GM12864 (cell line): ENCODE data around the gene HIPK2.

Experiments used
- DNase-seq: peaks from one replicate; pipeline ENCODE4 v3.0.0-alpha.2; 2011; ENCODE audit warnings: low read depth
- H3K4me3 ChIP-seq: 2 replicates; pipeline ENCODE4 v1.5.1; 2011; ENCODE audit warnings: mild to moderate bottlenecking, low read depth, low read length, control low read depth
- CTCF ChIP-seq: IDR thresholded peaks from 2 replicates; pipeline ENCODE4 v1.5.1; 2011; ENCODE audit warnings: low read depth, mild to moderate bottlenecking, moderate library complexity, low read length, control low read depth, inconsistent platforms; ENCODE audit errors: missing control alignments

The HIPK2 gene

GRCh38 chr7:139711991-139712743 is 65.6 kb downstream of the HIPK2 start:
- no peak overlapping the region for H3K4me3 ChIP-seq
- DNase-seq, result no peak
- TF ChIP-seq CTCF, result no peak

GRCh38 chr7:139710036-139710435 is 67.8 kb downstream of the HIPK2 start:
- DNase-seq, result no peak
- no peak for TF ChIP-seq CTCF
- H3K4me3 ChIP-seq, result no peak overlapping the region

GRCh38 chr7:139709485-139709884 is 68.3 kb downstream of the HIPK2 start:
- no peak for DNase-seq
- H3K4me3 ChIP-seq, result no peak overlapping the region
- TF ChIP-seq CTCF, result no peak

- no peak overlapping the region for H3K4me3 ChIP-seq
- DNase-seq, result no peak
- TF ChIP-seq CTCF, result no peak
Observed at GRCh38 chr7:139708541-139708940, 69.3 kb downstream of the HIPK2 start.

GRCh38 chr7:139706837-139707236 is 71.0 kb downstream of the HIPK2 start:
- no peak overlapping the region for H3K4me3 ChIP-seq
- no peak for DNase-seq
- TF ChIP-seq CTCF, result no peak

- no peak overlapping the region for H3K4me3 ChIP-seq
- no peak for TF ChIP-seq CTCF
- no peak for DNase-seq
Observed at GRCh38 chr7:139704308-139704879, 73.4 kb downstream of the HIPK2 start.
